ENCODE results near the gene ATP10B.

The ATP10B gene

GRCh38 chr5:160675988-160676387 is 176.0 kb downstream of the ATP10B start:
- no peak for DNase-seq

- DNase-seq, result no peak
These were observed 177.1 kb downstream of the ATP10B start for GRCh38 chr5:160674901-160675300.

- DNase-seq, result no peak
These were observed 179.5 kb downstream of the ATP10B start for GRCh38 chr5:160672521-160672920.

- no peak for DNase-seq
These were observed 183.7 kb downstream of the ATP10B start for GRCh38 chr5:160668356-160668755.

GRCh38 chr5:160667160-160667559 is 184.9 kb downstream of the ATP10B start:
- no peak for DNase-seq

GRCh38 chr5:160665460-160665859 is 186.6 kb downstream of the ATP10B start:
- no peak for DNase-seq

- DNase-seq, result no peak
These were observed 191.9 kb downstream of the ATP10B start for GRCh38 chr5:160660132-160660531.

- no peak for DNase-seq
These were observed 194.2 kb downstream of the ATP10B start for GRCh38 chr5:160657622-160658458.

- DNase-seq, result peak; percentile 22
These were observed 194.9 kb downstream of the ATP10B start for GRCh38 chr5:160657068-160657507.

GRCh38 chr5:160655717-160656116 is 196.3 kb downstream of the ATP10B start:
- DNase-seq, result no peak

GRCh38 chr5:160651692-160652645 is 200.0 kb downstream of the ATP10B start:
- no peak for DNase-seq

GRCh38 chr5:160649304-160649703 is 202.7 kb downstream of the ATP10B start:
- no peak for DNase-seq

- DNase-seq, result no peak
These were observed 206.0 kb downstream of the ATP10B start for GRCh38 chr5:160646033-160646432.

GRCh38 chr5:160643616-160644240 is 208.3 kb downstream of the ATP10B start:
- no peak for DNase-seq

GRCh38 chr5:160641405-160641804 is 210.6 kb downstream of the ATP10B start:
- no peak for DNase-seq

- DNase-seq, result no peak
These were observed 211.6 kb downstream of the ATP10B start for GRCh38 chr5:160640406-160640805.

GRCh38 chr5:160638161-160638742 is 213.8 kb downstream of the ATP10B start:
- DNase-seq, result no peak

- DNase-seq, result no peak
These were observed 214.5 kb downstream of the ATP10B start for GRCh38 chr5:160637357-160638090.

- DNase-seq, result no peak
These were observed 216.3 kb downstream of the ATP10B start for GRCh38 chr5:160635663-160636062.

GRCh38 chr5:160635046-160635445 is 217.0 kb downstream of the ATP10B start:
- DNase-seq, result no peak

GRCh38 chr5:160629003-160629402 is 223.0 kb downstream of the ATP10B start:
- DNase-seq, result no peak

GRCh38 chr5:160628619-160628968 is 223.4 kb downstream of the ATP10B start:
- no peak for DNase-seq

All from activated CD4-positive, alpha-beta T cell treated with anti-CD3 and anti-CD28 coated beads, Interleukin-2, Interleukin-6, amounts not matched to agents 100 ng/mL and 50 ng/mL, durations not matched to agents 16 hours and 8 hours (primary cell).